GM18858 (cell line): ENCODE measurements around the gene TMTC2.
A peak's percentile ranks its signal among the peaks of the same experiment; 100 is the strongest.

Experiments
- ATAC-seq: cut with Tn5 transposase; IDR thresholded peaks from one replicate; pipeline ENCODE4 v1.9.1; 2021; ENCODE audit not compliant: unreplicated experiment

TMTC2 gene

GRCh38 chr12:82682326-82682725 is 4.4 kb upstream of the TMTC2 start:
- ATAC-seq: no peak

- no peak for ATAC-seq
Observed at GRCh38 chr12:82682851-82683261, 3.9 kb upstream of the TMTC2 start.

DNA sequence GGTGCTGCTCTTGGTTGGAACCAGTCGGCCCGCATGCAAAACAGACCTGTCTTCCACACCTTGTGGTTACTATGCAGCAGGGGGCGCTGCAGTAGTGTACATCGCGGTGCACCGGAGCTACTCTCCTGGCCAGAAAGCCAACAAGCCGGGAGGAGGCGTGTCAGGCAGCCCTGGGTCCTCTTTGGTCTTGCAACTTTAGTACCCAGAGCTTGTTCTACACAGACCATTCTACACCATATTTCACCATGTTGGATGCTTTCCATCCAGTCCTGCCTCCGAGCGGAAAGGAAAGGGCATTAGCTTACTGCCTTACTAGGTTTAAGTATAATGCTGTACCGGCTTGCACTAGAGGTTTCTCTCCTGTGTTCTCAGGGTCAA is 927 bp upstream of the TMTC2 start:
- peak; percentile 61 for ATAC-seq

GRCh38 chr12:82687021-82688011 is 610 bp downstream of the TMTC2 start:
- peak; percentile 17 for ATAC-seq

DNA sequence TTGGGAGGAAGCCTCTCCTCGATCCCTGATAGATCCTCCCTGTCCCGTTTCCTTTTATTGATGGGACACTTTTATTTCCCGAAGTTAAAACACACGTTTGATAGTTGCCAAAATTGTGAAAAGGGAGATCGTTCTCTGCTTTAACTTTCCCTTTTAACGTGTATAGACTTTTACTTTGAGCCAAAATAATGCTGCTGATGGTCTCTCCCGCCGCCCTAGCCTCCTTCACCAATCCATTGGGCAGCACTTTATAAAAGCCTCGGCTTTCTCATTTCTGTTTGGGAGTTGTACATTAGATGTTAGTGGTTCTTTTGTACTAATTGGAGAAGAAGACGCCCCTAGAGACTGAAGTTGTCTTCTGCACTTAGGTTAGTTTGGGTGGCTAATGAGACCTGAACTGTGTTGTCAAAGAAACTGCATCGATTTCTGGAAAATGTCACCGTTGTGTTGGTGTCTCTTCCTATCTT is 1.4 kb downstream of the TMTC2 start:
- ATAC-seq: no peak

DNA sequence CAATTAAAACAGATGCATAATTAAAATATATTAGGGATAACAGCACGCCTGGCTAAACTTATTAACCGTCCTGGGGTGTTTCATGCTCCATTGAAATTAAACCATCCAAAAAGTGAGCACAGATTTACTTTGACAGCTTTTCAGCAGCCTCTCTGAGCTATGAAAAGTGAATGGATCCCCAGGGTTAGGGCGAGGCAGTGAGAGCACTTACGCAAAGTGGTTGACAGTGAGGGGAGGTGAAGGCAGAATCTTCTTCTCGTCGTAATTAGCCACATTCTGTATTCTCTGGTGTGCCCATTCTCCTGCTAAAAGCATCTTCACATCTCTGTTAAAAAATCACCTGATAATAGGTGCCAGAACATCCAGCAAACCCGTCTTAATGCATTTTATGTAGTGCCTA is 1.9 kb downstream of the TMTC2 start:
- no peak for ATAC-seq

DNA sequence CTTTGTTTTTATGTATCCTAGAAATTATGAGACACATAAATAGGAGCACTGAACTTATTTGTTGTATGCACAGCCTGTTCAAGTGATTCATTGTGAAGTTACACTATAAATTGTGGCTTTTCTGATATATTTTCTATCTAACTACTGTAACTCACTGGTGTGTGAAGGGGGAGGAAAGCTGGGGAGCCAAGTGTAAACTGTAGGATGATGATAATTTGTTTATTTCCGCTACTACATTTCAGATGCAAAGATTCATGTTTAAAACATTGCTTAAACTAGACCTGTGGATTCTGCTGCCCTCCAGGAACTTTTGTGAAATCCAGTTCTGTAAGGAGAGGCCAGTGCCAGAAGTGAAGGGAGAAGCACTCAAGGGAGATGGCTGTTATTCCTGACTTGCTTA is 3.3 kb downstream of the TMTC2 start:
- ATAC-seq: no peak

- no peak for ATAC-seq
Observed at GRCh38 chr12:82691513-82691912, 4.8 kb downstream of the TMTC2 start.

GRCh38 chr12:82694276-82694675 is 7.6 kb downstream of the TMTC2 start:
- no peak for ATAC-seq

- no peak for ATAC-seq
Observed at GRCh38 chr12:82694970-82695369, 8.3 kb downstream of the TMTC2 start.

GRCh38 chr12:82695531-82695930 is 8.8 kb downstream of the TMTC2 start:
- no peak for ATAC-seq

DNA sequence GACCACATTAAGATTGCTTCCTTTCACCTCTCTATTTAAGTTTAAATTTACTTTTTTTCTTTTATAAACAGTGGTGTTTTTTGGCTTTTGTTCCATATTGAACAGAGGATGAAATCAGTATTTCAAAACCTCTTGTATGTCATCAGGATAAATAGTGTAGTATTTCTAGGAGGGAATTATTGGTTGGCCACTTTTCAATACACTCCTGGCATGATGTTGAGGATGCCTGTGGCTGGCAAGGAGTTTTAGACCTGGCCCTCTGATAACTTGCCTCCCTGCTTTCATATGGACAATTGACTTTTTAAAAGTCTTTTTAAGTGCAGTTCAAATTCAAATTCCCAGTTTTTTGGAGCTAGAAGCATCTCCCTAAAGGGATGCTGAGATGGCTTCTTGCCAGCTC is 9.8 kb downstream of the TMTC2 start:
- ATAC-seq: no peak

DNA sequence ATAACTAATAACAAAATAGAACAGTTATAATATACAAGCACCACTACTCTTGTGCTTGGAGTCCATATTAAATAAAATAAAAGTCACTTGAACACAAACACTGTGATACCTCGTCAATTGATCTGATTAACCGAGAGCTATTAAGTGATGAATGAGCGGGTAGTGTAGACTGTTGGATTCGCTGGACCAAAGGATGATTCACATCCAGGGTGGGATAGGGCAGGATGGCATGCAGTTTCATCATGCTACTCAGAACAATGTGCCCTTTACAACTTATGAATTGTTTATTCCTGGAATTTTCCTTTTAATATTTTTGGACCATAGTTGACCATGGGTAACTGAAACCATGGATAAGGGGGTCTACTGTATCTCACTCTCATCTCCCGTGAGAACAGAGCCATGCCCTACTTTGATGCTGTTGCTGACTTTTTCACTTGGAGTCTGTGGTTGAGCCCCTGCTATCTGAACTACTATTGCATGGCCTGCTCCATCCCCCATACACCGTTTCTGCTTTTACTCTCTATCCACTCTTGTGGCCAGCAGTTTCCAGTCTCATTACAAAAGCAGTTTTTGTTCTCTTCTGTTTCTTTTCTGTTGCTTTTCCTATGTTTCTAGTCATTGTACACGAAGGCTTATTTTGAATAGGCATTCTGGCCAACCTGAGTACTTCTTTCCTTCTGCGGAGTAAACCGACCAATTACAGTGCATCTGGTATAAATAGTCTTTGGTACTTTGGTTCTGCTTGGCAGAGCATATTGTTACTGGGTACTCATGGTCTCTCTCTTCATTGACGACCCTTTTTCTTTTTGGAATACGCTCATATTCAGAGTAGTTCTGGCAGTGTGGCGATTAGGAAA is 12.2 kb downstream of the TMTC2 start:
- no peak for ATAC-seq

DNA sequence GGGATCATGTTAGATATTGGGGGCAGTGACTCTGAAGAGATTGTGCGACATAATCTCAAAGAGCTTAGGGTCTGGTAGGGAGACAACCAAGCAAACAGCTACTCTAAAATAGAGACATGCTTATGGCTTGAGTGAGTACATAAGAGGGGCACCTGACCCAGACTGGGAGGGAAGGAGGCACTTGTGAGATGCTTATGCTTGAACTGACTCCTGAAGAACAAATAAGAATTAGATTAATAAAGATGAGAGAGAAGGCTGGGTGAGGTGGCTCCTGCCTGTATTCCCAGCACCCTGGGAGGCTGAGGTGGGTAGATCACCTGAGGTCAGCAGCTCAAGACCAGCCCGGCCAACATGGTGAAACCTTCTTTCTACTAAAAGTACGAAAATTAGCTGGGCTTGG is 19.1 kb downstream of the TMTC2 start:
- ATAC-seq: no peak

- ATAC-seq: no peak
Observed at GRCh38 chr12:82708061-82708879, 21.6 kb downstream of the TMTC2 start.

- ATAC-seq: no peak
Observed at GRCh38 chr12:82709794-82710355, 23.2 kb downstream of the TMTC2 start.

DNA sequence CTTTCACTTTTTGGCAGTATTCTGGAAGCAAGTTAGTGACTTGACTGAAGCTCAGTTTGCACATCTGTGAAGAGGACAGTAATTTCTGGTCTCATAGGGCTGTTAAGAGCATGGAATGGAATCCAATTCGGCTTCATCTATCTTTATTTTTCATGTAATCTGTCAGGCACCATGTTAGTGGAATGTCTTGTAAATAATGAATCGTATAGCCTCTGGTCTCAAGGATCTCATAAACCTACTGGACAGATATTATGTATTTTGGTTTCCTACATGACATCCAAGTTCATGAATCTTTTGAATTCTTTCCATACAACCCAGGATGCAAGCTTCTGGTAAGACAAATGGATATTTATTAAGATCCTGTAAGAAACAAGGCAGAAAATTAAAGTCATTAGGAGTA is 24.0 kb downstream of the TMTC2 start:
- no peak for ATAC-seq

DNA sequence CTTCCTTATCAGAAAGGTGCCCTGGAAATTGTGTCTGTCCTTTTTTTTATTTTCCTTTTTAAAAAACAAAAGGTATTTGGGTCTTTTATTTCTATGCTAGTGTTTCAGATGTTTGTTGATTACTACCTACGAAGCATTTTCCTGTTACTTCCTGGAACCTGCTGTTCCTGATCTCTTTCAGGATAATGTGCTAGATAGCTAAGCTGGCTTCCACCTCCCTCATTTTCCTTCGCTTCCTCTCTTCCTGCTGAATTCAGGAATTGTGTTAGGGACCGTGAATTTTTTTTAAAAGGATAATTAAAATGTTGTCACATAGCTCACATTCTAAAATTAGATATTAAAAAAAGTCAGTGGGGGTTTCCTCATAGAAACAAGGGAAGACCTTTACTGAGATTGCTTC is 27.7 kb downstream of the TMTC2 start:
- no peak for ATAC-seq

GRCh38 chr12:82721726-82722125 is 35.0 kb downstream of the TMTC2 start:
- ATAC-seq: no peak

GRCh38 chr12:82723093-82723492 is 36.4 kb downstream of the TMTC2 start:
- no peak for ATAC-seq

DNA sequence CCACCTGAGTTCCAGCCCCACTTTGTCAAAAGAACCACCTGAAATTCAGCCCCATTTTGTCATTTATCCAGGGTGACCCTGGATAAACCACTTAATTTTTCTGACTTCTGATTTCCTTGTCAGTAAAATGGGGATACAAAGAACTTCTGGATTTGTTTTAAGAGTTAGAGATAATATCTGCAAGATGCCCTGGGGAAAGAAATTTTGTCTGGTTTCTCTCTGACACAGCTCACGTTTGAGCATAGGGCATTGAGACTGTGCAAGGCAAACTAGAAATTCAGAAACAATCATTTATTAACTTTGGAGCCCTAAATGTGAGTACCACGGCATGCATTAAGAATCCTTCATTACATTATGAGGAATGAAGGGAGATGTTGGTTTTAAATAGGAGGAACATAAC is 37.2 kb downstream of the TMTC2 start:
- ATAC-seq: no peak
